ENCODE measurements around the gene TBC1D16.
A peak's percentile ranks its signal among the peaks of the same experiment; 100 is the strongest.
"Not testable (repeated sequence)": the region's sequence is repeated elsewhere in the genome, so short reads cannot be mapped to it uniquely, and the experiment has no call there.

The TBC1D16 gene

DNA sequence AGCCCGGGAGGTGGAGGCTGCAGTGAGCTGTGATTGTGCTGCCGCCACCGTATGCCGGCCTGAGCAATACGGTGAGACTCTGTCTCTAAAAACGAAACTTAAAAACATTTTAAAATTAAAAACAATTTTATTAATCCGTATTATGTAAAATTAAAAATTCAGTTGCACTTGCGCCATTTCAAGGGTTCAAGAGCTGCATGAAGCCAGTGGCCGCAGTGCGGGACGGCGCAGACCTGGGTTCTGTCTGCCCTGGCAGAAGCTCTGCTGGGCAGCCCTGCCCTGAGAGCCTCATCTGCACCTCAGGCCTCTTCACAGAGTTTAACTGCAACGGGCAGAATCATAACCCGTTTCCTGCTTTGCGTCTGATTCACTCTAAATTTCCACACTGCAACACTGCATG is 31.7 kb downstream of the TBC1D16 start:
- DNase-seq (ENCODE audit: low read depth, low spot score): no peak

- no peak for DNase-seq (ENCODE audit: low read depth, low spot score)
Measured at GRCh38 chr17:80002690-80003490, 32.8 kb downstream of the TBC1D16 start.

DNA sequence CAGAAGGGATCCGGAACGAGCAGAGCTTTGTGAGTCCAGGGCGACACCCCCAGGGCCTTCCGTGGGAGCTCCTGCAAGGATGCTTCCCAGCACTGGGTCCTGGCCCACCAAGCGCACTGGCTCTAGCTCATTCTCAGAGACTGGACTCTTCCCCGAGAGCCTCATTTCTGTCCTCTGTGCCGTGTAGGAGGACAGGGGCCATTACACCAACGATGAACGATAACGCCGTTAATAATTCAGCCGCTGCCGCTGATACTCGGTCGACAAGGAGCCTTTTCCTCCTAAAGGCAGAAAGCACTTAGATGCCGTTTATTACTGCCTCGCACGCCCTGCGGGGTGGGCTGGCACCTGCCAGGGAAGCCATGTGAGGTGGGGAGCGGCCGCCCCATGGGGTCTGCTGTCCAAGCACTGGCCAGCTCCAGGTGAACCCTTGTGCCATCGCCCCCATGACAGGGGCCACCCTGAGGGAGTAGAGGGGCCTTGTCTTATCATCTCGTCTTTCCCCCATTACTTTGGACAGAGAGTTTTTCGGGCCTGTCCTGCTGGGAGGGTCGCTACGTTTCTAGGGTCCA is 33.5 kb downstream of the TBC1D16 start:
- no peak for DNase-seq (ENCODE audit: low read depth, low spot score)

DNA sequence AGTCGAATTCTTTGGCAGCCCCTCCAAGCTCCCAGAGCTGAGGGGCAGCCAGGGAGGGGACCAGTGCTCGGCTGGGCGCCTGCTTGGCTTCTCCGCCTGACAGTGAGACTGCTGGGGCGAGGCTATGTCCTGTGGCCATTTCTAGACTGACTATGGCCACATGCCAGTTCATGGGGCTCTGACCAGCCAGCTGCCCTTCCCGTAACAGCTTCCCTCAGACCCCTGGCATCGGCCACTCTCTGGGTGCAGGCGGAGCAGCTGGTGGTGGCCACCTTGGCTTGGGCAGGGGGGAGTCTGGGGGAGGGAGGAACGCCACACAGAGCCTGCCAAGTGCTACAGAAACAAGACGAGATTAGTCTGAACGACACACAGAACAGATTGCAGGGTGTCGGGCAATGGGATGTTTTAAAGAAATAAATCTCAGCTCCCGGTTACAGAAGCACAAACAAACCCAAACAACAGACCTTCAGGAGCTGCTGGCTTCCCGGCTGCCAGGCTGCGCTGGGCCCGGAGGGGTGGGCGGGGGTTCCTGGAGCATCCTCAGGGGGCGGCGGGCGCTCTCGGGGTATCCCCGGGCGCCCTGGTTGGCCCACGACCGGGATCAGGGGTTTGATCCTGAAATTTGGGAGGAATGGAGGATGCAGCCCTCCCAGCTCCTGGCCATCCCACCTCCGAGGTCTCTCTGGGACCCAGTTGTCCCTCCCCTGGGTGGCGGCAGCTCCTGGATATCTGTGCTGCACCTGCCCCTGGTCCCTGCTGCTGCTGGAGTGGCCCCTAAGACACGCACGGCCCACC is 34.5 kb downstream of the TBC1D16 start:
- DNase-seq (ENCODE audit: low read depth, low spot score): no peak

GRCh38 chr17:80000136-80000535 is 35.5 kb downstream of the TBC1D16 start:
- no peak for DNase-seq (ENCODE audit: low read depth, low spot score)

DNA sequence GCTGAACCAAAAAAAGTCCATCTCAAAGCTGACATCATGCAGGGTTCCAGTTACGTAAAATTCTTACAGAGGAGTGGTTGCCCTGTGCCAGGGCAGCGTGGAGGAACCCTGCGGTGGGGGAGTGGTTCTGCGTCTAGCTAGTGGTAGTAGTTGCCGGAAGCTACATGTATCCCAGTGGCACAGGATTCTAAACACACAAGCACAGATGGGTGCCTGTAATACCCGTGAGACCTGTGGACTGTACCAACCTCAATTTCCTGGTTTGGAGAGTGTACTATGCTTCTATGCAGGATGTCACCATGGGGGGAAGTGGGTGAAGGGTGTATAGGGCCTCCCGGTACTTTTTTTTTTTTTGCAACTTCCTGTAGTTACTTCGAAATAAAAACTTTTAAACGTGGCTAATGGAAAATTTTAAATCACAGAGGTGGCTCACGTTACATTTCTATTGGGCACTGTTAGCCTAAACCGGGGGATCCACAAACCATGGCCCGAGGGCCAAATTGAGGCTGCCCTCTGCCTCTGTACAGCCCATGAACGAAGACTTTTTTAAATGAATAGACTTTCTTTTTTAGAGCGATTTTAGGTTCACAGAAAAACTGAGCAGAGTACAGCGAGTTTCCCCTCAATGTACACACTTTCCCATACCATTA is 38.5 kb downstream of the TBC1D16 start:
- DNase-seq (ENCODE audit: low read depth, low spot score): peak; percentile 42

DNA sequence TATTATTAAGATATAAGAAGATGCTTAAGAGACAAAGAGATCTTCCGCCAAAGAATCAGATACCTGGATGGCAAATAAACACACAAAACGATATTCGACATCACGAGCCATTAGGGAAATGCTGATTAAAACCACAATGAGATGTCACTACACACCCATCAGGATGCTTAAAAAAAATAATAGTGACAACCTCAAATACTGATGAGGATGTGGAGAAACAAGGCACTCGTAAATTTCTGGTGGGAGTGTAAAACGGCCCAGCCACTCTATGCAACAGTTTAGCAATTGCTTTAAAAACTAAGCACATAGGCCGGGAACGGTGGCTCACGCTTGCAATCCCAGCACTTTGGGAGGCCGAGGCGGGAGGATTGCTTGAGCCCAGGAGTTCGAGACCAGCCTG is 39.4 kb downstream of the TBC1D16 start:
- no peak for DNase-seq (ENCODE audit: low read depth, low spot score)

DNA sequence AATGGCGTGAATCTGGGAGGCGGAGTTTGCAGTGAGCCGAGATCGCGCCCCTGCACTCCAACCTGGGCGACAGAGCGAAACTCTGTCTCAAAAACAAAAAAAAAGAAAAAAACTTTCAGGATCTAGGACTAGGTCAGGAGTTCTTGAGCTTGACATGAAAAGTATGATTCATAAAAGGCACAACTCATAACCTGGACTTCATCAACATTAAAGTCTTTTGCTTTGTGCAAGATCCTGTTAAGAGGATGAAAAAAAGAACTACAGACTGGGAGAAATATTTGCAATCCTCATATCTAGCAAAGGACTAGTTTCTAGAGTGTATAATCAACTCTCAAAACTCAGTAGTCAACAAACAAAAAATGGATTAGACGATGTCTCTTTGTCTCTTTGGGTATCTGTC is 40.0 kb downstream of the TBC1D16 start:
- no peak for DNase-seq (ENCODE audit: low read depth, low spot score)

DNA sequence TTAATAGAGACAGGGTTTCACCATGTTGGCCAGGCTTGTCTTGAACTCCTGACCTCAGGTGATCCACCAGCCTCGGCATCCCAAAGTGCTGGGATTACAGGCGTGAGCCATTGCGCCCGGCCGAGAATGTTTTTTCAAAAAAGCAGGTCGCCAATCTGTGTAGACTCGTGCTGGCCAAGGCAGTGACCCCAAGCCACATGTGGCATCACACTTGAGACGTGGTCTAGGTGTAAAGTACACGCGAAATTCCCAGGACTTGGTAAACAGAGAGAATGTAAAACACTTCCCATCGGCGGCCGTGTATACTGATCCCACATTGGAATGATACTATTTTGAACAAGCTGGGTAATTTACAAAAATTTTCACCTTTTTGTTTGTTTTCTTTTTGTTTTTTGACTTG is 41.1 kb downstream of the TBC1D16 start:
- no peak for DNase-seq (ENCODE audit: low read depth, low spot score)

DNA sequence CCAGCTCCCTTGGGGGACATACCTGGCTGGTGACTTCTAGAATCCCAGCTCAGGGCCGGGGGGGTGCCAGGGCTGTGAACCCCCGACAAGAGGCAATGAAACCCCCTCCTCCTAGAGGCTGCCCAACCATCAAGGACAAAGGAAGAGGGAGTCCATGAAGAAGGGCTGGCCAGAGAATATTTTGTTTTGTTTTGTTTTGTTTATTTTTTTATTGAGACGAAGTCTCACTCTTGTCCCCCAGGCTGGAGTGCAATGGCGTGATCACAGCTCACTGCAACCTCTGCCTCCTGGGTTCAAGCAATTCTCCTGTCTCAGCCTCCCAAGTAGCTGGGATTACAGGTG is 41.5 kb downstream of the TBC1D16 start:
- DNase-seq (ENCODE audit: low read depth, low spot score): not testable (repeated sequence)

DNA sequence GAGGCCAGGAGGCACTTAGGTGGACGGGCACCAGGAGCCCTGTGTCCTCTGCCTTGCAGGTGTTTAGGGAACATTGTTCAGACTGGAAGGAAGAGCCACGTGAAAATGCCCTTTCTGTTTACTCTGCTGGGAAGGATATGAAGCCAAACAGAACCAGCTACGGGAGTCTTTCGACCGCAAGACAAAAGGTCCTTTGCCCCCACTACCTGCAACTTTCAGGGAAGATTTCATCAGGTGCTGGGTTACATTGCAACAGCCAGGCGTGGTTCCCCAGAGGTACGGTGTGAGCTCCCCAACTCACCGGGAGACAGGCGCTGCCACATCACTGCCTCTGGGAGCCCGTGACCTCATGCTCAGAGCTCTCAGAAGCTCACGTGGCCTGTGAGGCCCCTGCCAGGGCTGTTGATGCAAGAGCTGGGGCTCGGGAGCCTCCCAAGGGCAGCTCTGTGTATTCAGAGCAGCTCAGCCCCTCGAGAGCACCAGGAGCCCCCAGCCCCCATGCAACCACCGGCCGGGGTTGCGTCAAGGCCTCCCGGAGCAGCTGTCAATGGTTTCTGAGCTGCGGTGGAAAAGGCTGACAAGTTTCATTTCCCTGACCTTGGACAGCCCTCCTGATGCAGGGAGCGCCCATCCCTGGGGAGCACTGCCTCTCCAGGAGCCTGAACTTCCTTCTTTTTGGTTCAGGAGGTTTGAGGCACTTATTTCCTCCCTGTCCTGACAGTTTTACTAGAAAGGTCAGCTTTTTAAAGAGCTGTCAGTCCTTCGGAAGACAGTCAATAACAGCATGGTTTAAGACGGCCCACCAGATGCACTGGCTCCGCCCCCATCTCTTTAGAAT is 42.1 kb downstream of the TBC1D16 start:
- peak; percentile 48 for DNase-seq (ENCODE audit: low read depth, low spot score)

GRCh38 chr17:79992649-79993389 is 42.9 kb downstream of the TBC1D16 start:
- no peak for DNase-seq (ENCODE audit: low read depth, low spot score)

DNA sequence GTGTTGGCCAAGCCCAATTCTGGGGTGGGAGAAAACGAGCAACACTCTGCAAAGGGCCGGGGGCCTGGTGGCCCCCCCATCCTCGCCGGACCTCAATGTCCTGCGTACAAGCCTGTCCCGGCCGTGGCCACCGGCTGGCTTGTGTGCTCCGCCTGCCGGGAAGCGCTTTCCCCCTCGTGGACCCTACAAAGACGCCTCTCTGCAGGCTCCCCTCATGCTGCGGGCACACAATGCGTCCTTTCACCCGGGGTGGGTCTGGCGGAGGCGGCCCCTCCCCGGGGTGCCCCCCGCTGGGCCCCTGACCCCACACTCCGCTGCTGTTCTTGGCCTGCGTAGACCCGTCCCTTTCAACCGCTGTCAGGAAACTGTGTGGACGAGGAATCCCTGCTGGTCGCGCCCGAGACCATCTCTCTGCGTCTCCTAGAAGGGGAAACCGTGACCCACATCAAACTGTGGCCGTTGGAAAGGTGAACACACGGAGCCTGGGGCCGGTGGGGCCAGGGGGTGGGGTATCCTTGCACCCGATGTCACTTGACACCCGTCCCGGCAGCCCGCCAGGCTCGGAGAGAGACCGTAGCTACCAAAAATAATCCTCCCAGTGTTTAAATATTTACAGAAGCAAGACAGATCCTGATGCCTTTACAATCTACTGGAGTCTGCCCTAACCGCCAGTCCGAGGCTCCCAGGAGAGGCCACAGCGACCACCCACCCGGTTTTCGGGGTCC is 43.6 kb downstream of the TBC1D16 start:
- DNase-seq (ENCODE audit: low read depth, low spot score): no peak

GRCh38 chr17:79991140-79991923 is 44.3 kb downstream of the TBC1D16 start:
- peak; percentile 57 for DNase-seq (ENCODE audit: low read depth, low spot score)

DNA sequence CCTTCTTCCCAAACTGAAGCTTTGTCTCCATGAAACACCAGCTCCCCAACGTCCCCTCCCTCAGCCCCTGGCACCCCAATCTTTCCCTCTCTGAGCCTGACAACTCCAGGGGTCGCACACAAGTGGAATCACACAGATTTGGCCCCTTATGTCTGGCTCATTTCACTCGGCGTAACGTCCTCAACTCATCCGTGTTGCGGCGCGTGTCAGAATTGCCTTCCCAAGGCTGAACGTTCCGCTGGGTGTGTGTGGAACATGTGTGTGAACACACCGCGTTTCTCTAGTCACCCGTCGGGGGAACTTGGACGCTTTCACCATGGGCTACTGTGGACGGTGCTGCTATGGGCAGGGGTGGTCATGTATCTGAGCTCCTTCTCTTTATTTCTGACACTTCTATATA is 45.0 kb downstream of the TBC1D16 start:
- DNase-seq (ENCODE audit: low read depth, low spot score): no peak

- no peak for DNase-seq (ENCODE audit: low read depth, low spot score)
Measured at GRCh38 chr17:79990051-79990592, 45.5 kb downstream of the TBC1D16 start.

DNA sequence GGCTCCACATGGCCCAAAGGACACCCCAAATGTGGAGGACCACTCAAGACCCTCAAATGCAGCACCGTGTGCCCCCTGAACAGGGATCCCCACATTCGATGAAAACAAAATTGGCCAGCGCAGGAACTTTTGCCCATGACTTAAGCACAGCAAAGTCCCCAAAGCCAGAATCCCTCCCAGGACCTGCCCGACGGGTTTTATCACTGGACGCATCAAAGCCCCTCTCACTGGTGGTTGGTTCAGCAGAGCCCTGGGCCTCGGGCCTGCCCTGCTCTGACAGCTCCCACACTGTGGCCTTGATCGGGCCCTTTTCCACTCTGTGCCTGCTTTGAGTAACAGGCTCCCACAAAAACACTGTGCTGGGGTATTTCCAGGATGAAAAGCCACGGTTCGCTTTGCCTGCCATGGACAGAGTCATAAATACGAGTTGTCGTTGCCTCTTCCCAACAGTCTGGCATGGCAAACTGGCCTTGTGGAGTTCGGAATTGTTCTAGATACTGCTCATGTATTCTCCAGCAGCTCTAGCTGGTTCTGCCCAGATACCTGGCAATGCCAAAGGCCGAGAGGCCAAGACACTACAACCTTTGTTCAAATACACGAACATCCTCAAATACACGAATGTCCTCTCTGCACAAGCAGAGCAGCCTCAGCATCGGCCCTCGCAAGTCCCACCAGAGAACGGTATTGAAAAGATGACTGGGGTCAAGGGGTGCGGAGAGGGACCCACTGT is 46.4 kb downstream of the TBC1D16 start:
- no peak for DNase-seq (ENCODE audit: low read depth, low spot score)
